CD4-positive, alpha-beta T cell (primary cell): ENCODE data around the gene CAMSAP2. TPM values are rescaled to one million over a fixed set of nuclear protein-coding genes. Genes with fewer than 3 reads are reported as not detected.

Source experiments
- ATAC-seq: fragments of 200-7000 bp; cut with Tn5 transposase; one replicate; pipeline ENCODE4 v1.10.0; 2022; ENCODE audit warnings: mild to moderate bottlenecking; ENCODE audit not compliant: poor library complexity
- CTCF ChIA-PET: fragments of 350-600 bp; sonication (Branson Sonifier 250); formaldehyde crosslinking; loops from one replicate; lab custom pipeline; 2021; ENCODE audit warnings: antibody characterized with exemption, inconsistent platforms; lab: Charles Lee
- POLR2A ChIA-PET: fragments of 350-600 bp; sonication (Branson Sonifier 250); formaldehyde crosslinking; loops from one replicate; lab custom pipeline; 2021; ENCODE audit warnings: antibody characterized with exemption, inconsistent platforms; lab: Charles Lee
- DNase-seq, 14 experiments: peaks; one replicate each; pipeline ENCODE4 v3.0.0-alpha.2; 2013 to 2020; ENCODE audit warnings: mixed read lengths in 2 of 14
- H3K27ac ChIP-seq, 2 donors: one replicate each; pipeline versions ENCODE4 v1.5.1 to v1.7.0; 2013; ENCODE audit warnings: low read length in 2 of 2, low read depth in 1 of 2, mild to moderate bottlenecking in 1 of 2
- H3K27me3 ChIP-seq, 2 experiments: 1 replicate in 1 of 2; 2 replicates in 1 of 2; pipeline versions ENCODE4 v1.6.1 to v1.7.0; 2013; ENCODE audit warnings: low read length in 2 of 2, control low read depth in 1 of 2, mild to moderate bottlenecking in 1 of 2, moderate library complexity in 1 of 2; ENCODE audit not compliant: insufficient read depth in 2 of 2, control insufficient read depth in 1 of 2
- H3K36me3 ChIP-seq: one replicate; pipeline ENCODE4 v1.6.1; 2013; ENCODE audit warnings: low read length, control low read depth; ENCODE audit not compliant: insufficient read depth
- H3K4me1 ChIP-seq: one replicate; pipeline ENCODE4 v1.6.1; 2013; ENCODE audit warnings: low read length, control low read depth; ENCODE audit not compliant: insufficient read depth
- H3K4me3 ChIP-seq: one replicate; pipeline ENCODE4 v1.5.1; 2013; ENCODE audit warnings: mild to moderate bottlenecking, low read length, moderate library complexity
- H3K9me3 ChIP-seq, 2 experiments: 1 replicate in 1 of 2; 2 replicates in 1 of 2; pipeline versions ENCODE4 v1.6.1 to v1.7.0; 2013; ENCODE audit warnings: low read length in 2 of 2, mild to moderate bottlenecking in 2 of 2, control low read depth in 1 of 2, moderate library complexity in 1 of 2; ENCODE audit not compliant: control insufficient read depth in 1 of 2, insufficient read depth in 1 of 2
- H3K27ac Mint-ChIP-seq: one replicate; pipeline ENCODE4 v1.8.0; 2020; ENCODE audit warnings: mixed read lengths
- H3K27me3 Mint-ChIP-seq: one replicate; pipeline ENCODE4 v1.8.0; 2021; ENCODE audit warnings: mixed read lengths
- H3K36me3 Mint-ChIP-seq: one replicate; pipeline ENCODE4 v1.8.0; 2021; ENCODE audit warnings: low read depth, mixed read lengths
- H3K4me1 Mint-ChIP-seq: one replicate; pipeline ENCODE4 v1.8.0; 2021; ENCODE audit warnings: low read depth, mixed read lengths
- H3K4me3 Mint-ChIP-seq: one replicate; pipeline ENCODE4 v1.8.0; 2020; ENCODE audit warnings: mild to moderate bottlenecking, mixed read lengths
- H3K9me3 Mint-ChIP-seq: one replicate; pipeline ENCODE4 v1.8.0; 2020; ENCODE audit warnings: mixed read lengths
- intact Hi-C, 2 experiments: fragments of 100-400 bp; cut with DNase I in 1 of 2; cut with micrococcal nuclease in 1 of 2; formaldehyde crosslinking; loops; one replicate each; pipeline versions ENCODE4 v1.15.1 to v1.9.0; 2023 to 2025; cut with DNase I, micrococcal nuclease
- total RNA-seq, 174 experiments: library from RNA in 2 of 174; stranded (reverse) in 2 of 174; gene quantifications; one replicate each; pipeline ENCODE4 v1.2.3 and lab custom pipeline; 2021 to 2026
- TF ChIP-seq, protein P1 (sequence below): fragments of 200-600 bp; IDR thresholded peaks from one replicate; pipeline ENCODE4 v1.8.0; 2022; ENCODE audit warnings: antibody characterized with exemption, mild to moderate bottlenecking

CAMSAP2 gene
- total RNA-seq, 2 experiments from 2014 or later: 4.4 to 5.7 TPM

DNA sequence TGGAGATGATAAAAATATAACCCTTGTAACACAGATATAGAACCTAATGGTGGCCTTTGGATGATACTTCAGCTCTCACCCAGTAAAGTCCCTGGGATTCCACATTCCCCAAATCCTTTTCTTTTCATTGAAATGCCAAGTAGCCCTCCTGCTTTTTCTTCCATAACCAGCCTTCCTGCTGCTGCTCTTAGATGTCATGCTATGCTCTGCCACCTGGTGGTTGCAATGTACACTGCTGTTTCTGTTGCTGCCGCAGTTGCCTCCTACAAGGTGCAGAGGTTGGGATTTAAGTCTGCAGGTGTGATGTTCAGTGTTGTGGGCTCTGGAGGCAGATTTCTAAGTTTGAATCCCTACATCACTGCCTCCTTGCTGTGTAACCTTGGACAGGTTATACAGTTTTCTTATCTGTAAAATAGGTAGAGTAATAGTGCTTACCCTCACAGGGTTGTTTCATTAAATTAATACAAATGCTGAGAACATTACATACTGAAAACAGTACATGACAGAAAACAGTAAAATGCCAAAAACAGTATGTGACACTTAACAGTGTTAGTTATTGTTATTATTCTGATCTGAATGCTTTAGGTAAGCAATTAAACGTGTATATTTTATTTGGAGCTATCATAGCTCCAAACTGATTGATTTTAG is 64.3 kb downstream of the CAMSAP2 start:
- Histone ChIP-seq H3K9me3 (no peaks in the 10 kb centered on the region), H3K27me3 (no peaks in the 10 kb centered on the region), H3K27ac (no peak overlapping the region), H3K4me1 (no peaks in the 10 kb centered on the region), H3K36me3 (no peaks in the 10 kb centered on the region), H3K4me3 (no peak overlapping the region)
- Mint-ChIP-seq H3K27ac (no peak overlapping the region), H3K27me3 (no peaks in the 10 kb centered on the region), H3K4me1 (peaks cover 6% of the 10 kb centered on the region), H3K4me3 (no peak overlapping the region), H3K9me3 (no peaks in the 10 kb centered on the region), H3K36me3 (peaks cover under 1% of the 10 kb centered on the region)
- ChIA-PET CTCF (interaction anchor here (1.1 to 4.1 kb wide), 5 partner anchors 65 to 244 kb away, joined by 3 to 20 read pairs (median 4); partner anchors contain the start of genes DDX59 and KIF14), POLR2A (interaction anchor here (0.6 to 1.6 kb wide), 2 partner anchors 66 to 181 kb away, joined by 3 to 14 read pairs; no protein-coding TSS in a partner anchor)
- intact Hi-C loops: loop anchor here (1.0 to 10.0 kb wide), 7 partner anchors 61 to 1118 kb away; no protein-coding TSS in a partner anchor
- TF ChIP-seq, protein P1, sequence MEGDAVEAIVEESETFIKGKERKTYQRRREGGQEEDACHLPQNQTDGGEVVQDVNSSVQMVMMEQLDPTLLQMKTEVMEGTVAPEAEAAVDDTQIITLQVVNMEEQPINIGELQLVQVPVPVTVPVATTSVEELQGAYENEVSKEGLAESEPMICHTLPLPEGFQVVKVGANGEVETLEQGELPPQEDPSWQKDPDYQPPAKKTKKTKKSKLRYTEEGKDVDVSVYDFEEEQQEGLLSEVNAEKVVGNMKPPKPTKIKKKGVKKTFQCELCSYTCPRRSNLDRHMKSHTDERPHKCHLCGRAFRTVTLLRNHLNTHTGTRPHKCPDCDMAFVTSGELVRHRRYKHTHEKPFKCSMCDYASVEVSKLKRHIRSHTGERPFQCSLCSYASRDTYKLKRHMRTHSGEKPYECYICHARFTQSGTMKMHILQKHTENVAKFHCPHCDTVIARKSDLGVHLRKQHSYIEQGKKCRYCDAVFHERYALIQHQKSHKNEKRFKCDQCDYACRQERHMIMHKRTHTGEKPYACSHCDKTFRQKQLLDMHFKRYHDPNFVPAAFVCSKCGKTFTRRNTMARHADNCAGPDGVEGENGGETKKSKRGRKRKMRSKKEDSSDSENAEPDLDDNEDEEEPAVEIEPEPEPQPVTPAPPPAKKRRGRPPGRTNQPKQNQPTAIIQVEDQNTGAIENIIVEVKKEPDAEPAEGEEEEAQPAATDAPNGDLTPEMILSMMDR: peak; percentile 93
- ATAC-seq (peak; percentile 95), DNase-seq (peak; percentile 55 to 87 (median 67))

DNA sequence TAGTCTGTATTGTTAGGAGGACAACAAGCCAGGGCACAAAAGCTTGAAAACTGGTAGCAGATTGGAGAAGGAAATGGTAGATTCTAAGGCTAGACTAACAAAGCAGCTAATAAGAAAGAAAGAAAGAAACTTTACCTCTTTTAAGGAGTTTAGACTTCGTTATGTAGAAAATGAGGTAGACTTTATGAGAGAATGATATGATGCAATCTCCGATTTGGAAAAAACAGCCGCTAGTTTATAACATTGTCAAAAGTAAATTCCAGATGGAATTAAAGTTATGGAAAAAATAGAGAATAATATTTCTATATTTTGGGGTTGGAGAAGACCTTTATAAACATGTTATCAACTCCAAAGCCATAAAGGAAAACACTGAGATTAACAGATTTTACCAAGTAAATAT is 67.0 kb downstream of the CAMSAP2 start:
- CTCF ChIA-PET: interaction anchor here (1.6 kb wide), 1 partner anchor 183 kb away, joined by 5 read pairs; no protein-coding TSS in a partner anchor
- Histone ChIP-seq H3K27ac (no peak overlapping the region), H3K27me3 (no peaks in the 10 kb centered on the region), H3K36me3 (no peaks in the 10 kb centered on the region), H3K4me3 (no peak overlapping the region), H3K9me3 (no peaks in the 10 kb centered on the region), H3K4me1 (no peaks in the 10 kb centered on the region)
- Mint-ChIP-seq H3K9me3 (no peaks in the 10 kb centered on the region), H3K27ac (no peak overlapping the region), H3K4me1 (peaks cover 6% of the 10 kb centered on the region), H3K4me3 (no peak overlapping the region), H3K27me3 (no peaks in the 10 kb centered on the region), H3K36me3 (peaks cover 23% of the 10 kb centered on the region)
- intact Hi-C loops: loop anchor here in 1 of 2 experiments (10.0 kb wide), 1 partner anchor 1121 kb away; no protein-coding TSS in a partner anchor
- POLR2A ChIA-PET: interaction anchor here (0.7 kb wide), 1 partner anchor 183 kb away, joined by 3 read pairs; no protein-coding TSS in a partner anchor
- TF ChIP-seq, protein P1: no peak
- ATAC-seq: no peak
- no peak for DNase-seq

DNA sequence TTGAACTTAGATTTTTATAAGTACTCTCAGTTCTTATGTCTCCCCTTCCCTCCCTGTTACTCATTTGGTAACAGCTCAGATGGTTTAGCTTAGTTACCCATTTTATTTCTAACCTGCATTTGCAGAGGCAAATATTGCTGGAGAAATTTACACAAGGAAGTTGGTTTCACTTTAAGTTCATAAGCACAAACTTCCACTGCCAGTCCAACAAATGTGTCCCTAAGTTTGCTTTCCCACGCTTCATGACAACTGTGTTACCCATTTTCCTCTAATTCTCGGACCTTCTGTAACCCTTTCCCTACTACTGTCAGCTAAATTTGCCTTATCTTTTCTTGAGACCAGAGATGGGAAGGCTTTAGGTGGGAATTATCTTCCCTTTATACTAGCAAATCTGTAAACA is 70.2 kb downstream of the CAMSAP2 start:
- Histone ChIP-seq H3K27me3 (no peaks in the 10 kb centered on the region), H3K4me1 (no peaks in the 10 kb centered on the region), H3K9me3 (no peaks in the 10 kb centered on the region), H3K36me3 (no peaks in the 10 kb centered on the region), H3K27ac (no peak overlapping the region), H3K4me3 (no peak overlapping the region)
- POLR2A ChIA-PET: no interaction called here
- DNase-seq (no peak), ATAC-seq (no peak)
- Mint-ChIP-seq H3K9me3 (no peaks in the 10 kb centered on the region), H3K4me1 (no peaks in the 10 kb centered on the region), H3K27me3 (no peaks in the 10 kb centered on the region), H3K27ac (no peak overlapping the region), H3K36me3 (peaks cover 36% of the 10 kb centered on the region), H3K4me3 (no peak overlapping the region)
- TF ChIP-seq, protein P1: no peak
- CTCF ChIA-PET: interaction anchor here (2.7 kb wide), 1 partner anchor 187 kb away, joined by 9 read pairs; no protein-coding TSS in a partner anchor
- intact Hi-C loops: loop anchor here in 1 of 2 experiments (10.0 kb wide), 1 partner anchor 1124 kb away; no protein-coding TSS in a partner anchor
